ENCODE data around the gene CEACAM1. TPM values are rescaled to one million over a fixed set of nuclear protein-coding genes. Genes with fewer than 3 reads are reported as not detected.
"Not testable (repeated sequence)": the region's sequence is repeated elsewhere in the genome, so short reads cannot be mapped to it uniquely, and the experiment has no call there.

CEACAM1 gene
- total RNA-seq, 1 donor from 2014 or later, result not detected

DNA sequence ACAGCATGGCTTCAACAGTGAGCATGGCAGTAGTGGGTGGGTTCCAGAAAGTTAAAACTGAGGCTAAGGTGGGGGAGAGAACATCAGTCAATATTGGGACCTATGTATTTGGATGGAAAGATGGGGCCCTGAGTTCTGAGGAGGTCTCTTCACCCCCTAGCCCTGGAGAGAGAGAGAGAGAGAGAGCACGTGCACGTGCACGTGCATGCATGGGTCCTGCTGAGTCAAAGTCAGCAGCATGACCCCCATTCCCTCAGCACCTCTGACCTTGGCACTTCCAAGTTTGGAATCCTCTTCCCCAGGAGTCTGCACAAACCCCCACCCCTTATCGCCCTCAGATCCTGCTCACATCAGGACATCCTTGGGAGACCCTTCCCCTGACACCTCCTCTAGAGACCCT is 32.5 kb upstream of the CEACAM1 start:
- Histone ChIP-seq H3K4me3 (no peak overlapping the region), H3K4me1 (peaks cover 0 to 3% of the 10 kb centered on the region in 2 donors), H3K27me3 (no peaks in the 10 kb centered on the region), H3K27ac (no peak overlapping the region), H3K36me3 (no peaks in the 10 kb centered on the region), H3K9me3 (no peaks in the 10 kb centered on the region)
- TF ChIP-seq, protein P1, sequence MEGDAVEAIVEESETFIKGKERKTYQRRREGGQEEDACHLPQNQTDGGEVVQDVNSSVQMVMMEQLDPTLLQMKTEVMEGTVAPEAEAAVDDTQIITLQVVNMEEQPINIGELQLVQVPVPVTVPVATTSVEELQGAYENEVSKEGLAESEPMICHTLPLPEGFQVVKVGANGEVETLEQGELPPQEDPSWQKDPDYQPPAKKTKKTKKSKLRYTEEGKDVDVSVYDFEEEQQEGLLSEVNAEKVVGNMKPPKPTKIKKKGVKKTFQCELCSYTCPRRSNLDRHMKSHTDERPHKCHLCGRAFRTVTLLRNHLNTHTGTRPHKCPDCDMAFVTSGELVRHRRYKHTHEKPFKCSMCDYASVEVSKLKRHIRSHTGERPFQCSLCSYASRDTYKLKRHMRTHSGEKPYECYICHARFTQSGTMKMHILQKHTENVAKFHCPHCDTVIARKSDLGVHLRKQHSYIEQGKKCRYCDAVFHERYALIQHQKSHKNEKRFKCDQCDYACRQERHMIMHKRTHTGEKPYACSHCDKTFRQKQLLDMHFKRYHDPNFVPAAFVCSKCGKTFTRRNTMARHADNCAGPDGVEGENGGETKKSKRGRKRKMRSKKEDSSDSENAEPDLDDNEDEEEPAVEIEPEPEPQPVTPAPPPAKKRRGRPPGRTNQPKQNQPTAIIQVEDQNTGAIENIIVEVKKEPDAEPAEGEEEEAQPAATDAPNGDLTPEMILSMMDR (IDR thresholded peaks at IDR 0.05), result no peak
- no peak for DNase-seq (ENCODE audit: low spot score in 2 of 2)
- intact Hi-C loops (cut with DNase I), result no loop called here

DNA sequence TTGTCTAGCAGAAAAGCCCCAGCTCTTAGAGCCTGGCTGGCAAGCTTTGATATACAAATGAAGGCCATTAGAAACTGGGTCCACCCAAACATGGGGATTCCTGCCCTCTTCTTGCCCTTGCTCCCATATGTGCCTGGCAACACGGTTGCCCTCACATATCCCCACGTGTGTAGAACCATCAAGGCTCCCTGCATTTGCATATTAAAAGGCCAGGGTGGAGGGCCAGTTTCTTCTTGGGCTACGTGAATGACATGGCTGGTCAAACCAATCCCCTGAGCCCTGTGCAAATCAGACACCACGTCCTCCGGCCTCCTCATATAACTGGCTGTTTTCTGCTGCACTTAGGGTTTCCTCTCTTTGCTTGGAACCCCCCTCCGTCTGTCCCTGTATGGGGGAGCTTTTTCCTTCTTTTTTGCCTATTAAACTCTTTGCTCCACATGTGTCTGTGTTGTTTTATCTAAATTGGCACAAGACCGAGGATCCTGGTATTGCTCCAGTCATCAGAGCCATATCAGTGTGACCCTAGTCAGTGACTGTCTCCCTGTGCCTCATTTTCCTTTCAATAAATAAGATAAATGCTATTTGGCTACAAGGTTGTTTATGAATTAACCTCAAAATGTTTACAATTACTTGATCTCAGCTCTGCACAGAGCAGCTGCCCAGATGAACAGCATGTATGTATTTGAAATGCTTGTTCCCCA is 30.3 kb upstream of the CEACAM1 start:
- TF ChIP-seq, protein P1 (IDR thresholded peaks at IDR 0.05), result no peak
- Histone ChIP-seq H3K4me3 (no peak overlapping the region), H3K9me3 (no peaks in the 10 kb centered on the region), H3K4me1 (no peaks in the 10 kb centered on the region), H3K27me3 (no peaks in the 10 kb centered on the region), H3K27ac (no peak overlapping the region), H3K36me3 (no peaks in the 10 kb centered on the region)
- intact Hi-C loops (cut with DNase I), result no loop called here
- no peak for DNase-seq (ENCODE audit: low spot score in 2 of 2)

DNA sequence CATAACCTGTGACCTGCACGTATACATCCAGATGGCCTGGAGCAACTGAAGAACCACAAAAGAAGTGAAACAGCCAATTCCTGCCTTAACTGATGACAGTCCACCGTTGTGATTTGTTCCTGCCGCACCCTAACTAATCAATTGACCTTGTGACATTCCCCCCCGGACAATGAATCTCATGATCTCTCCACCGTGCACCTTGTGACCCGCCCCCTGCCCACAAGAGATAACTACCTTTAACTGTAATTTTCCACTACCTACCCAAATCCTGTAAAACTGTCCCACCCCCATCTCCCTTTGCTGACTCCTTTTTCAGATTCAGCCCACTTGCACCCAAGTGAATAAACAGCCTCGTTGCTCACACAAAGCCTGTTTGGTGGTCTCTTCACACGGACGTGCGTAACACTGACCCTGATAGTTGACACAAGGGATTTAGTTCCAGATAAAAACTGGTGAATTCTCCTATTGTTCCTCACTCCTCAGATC is 29.1 kb upstream of the CEACAM1 start:
- H3K27me3 ChIP-seq; H3K27ac ChIP-seq; DNase-seq (ENCODE audit: low spot score in 2 of 2); H3K9me3 ChIP-seq; intact Hi-C loops (cut with DNase I); H3K36me3 ChIP-seq; H3K4me3 ChIP-seq; H3K4me1 ChIP-seq: not testable (repeated sequence)

DNA sequence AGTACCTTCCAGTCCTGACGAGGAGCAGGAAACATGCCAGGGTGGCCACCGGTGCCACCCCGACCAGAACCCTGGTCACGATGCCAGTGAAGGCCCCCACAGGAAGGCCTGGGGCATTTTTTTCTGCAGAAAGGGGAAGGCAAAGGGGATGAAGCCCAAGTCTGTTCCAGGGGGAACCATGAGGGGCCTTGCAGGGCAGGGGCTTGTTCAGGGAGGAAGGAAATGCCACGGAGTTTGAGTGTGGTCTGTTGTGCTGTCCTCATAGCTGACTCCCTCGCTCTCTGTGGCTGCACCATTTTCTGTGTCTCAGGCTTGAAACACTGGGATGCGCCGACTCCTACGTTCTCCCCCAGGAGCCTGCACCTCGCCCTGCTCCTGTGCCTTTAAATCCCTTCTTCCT is 27.5 kb upstream of the CEACAM1 start:
- H3K27ac ChIP-seq, result no peak overlapping the region
- no peak for DNase-seq (ENCODE audit: low spot score in 2 of 2)
- TF ChIP-seq, protein P1 (IDR thresholded peaks at IDR 0.05), result no peak
- no peaks in the 10 kb centered on the region for H3K9me3 ChIP-seq
- no peaks in the 10 kb centered on the region for H3K4me1 ChIP-seq
- H3K4me3 ChIP-seq, result no peak overlapping the region
- intact Hi-C loops (cut with DNase I), result no loop called here
- no peaks in the 10 kb centered on the region for H3K27me3 ChIP-seq
- no peaks in the 10 kb centered on the region for H3K36me3 ChIP-seq

DNA sequence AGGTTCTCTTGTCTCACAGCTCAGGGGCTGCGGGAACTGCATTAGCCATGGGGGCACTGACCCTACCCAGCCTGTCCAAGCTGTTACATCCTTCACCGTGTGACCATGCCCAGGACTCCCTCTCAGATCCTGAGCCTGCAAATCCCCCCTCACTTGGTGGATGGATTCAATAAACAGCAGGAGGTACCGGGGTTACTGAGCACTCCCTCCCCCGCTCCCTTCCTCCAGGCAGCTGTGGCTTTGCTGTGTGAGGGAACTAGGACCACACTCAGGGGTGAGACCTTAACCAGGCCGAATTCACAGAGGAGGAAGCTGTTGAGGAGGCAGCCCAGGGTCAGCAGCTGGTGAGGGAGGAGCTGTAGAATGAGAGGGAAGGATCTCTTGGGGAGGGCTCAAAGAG is 27.0 kb upstream of the CEACAM1 start:
- Histone ChIP-seq H3K27me3 (no peaks in the 10 kb centered on the region), H3K9me3 (no peaks in the 10 kb centered on the region), H3K27ac (no peak overlapping the region), H3K4me1 (no peaks in the 10 kb centered on the region), H3K36me3 (no peaks in the 10 kb centered on the region), H3K4me3 (no peak overlapping the region)
- intact Hi-C loops (cut with DNase I), result no loop called here
- TF ChIP-seq, protein P1 (IDR thresholded peaks at IDR 0.05), result no peak
- no peak for DNase-seq (ENCODE audit: low spot score in 2 of 2)

DNA sequence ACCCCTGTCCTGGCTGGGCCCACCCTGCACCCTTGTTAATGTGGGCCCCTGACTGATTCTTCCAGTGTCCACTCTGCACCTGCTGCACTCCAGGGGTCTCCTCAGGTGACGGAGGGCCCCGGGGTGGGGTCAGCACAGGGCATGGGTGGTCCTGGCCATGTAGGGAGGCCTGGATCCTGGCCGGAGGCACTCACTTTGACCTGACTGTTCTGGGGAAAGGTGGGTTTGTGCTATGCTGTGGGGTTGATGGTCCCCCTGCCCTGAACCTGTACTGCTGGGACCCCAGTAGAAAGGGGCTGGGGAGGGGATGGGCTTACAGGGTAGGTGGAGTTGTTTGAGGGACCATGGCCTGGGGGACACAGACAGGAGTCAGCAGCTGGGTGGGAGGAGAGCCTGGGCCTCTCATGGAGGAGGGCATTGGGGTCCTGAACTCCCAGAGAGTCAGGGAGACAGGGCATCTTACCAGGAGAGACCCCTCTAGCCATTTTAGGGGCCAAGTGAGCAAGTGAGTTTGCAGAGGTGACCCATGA is 25.8 kb upstream of the CEACAM1 start:
- Histone ChIP-seq H3K9me3 (no peaks in the 10 kb centered on the region), H3K4me1 (no peaks in the 10 kb centered on the region), H3K4me3 (no peak overlapping the region), H3K27me3 (no peaks in the 10 kb centered on the region), H3K27ac (no peak overlapping the region), H3K36me3 (no peaks in the 10 kb centered on the region)
- TF ChIP-seq, protein P1 (IDR thresholded peaks at IDR 0.05), result no peak
- intact Hi-C loops (cut with DNase I), result no loop called here
- no peak for DNase-seq (ENCODE audit: low spot score in 2 of 2)

Measured in ascending aorta (tissue), 2 donors.